Hair follicle dermal papilla cell (primary cell): ENCODE measurements around the gene PRKRIP1. TPM values are rescaled to one million over a fixed set of nuclear protein-coding genes. Genes with fewer than 3 reads are reported as not detected.

Experiments
- small RNA-seq: library from RNA; depleted of rRNA; stranded (forward); fragments of <200 nt; gene quantifications from one replicate; pipeline ENCODE3, GENCODE V24; 2012
- total RNA-seq: library from RNA; depleted of rRNA; stranded (reverse); fragments of >200 nt; gene quantifications from 2 replicates; pipeline ENCODE4 v1.2.3, GENCODE V29; 2012

Gene PRKRIP1
- 19.0 and 19.2 TPM in 2 replicates for total RNA-seq

GRCh38 chr7:102395873-102396709 lies at the start of gene PRKRIP1:
Gene PRKRIP1, plus strand, starts transcription at chr7:102396363. Its CDS starts 49 bp downstream, at chr7:102396412.

GRCh38 chr7:102356344-102356743 lies 39.8 kb upstream of the PRKRIP1 start, which contains the start of gene SPDYE6:
Gene SPDYE6, minus strand, starts transcription at chr7:102356444. Its CDS starts 421 bp downstream, at chr7:102356023.

GRCh38 chr7:102433219-102434038 lies 37.3 kb downstream of the PRKRIP1 start, which contains the start of gene ORAI2:
Gene ORAI2, plus strand, starts transcription at chr7:102433575. Its CDS starts 5,382 bp downstream, at chr7:102438957.

GRCh38 chr7:102464577-102465280 lies 68.6 kb downstream of the PRKRIP1 start, which contains the start of the genes ALKBH4 and LRWD1:
Gene ALKBH4, minus strand, starts transcription at chr7:102464863. Its CDS starts 27 bp downstream, at chr7:102464836.
Gene LRWD1, plus strand, starts transcription at chr7:102464984. Its CDS starts 97 bp downstream, at chr7:102465081.

Small RNAs within 50 kb of the gene (small RNA-seq; reads per million reads assigned to genes)
- not detected for gene AC091390.4
- gene MIR548O: not detected

Other genes starting within 250 kb of the PRKRIP1 start
- gene SH2B2, start 109.5 kb upstream of the PRKRIP1 start, total RNA-seq: 1.8 and 2.1 TPM in 2 replicates
- not detected in 2 replicates for gene SPDYE6, start 39.9 kb upstream of the PRKRIP1 start, total RNA-seq
- 53.9 and 58.0 TPM in 2 replicates for gene ORAI2, start 37.2 kb downstream of the PRKRIP1 start, total RNA-seq
- gene ALKBH4, start 68.5 kb downstream of the PRKRIP1 start, total RNA-seq: 10.9 and 12.8 TPM in 2 replicates
- gene LRWD1, start 68.6 kb downstream of the PRKRIP1 start, total RNA-seq: 14.8 and 15.3 TPM in 2 replicates
- 18.2 TPM in 2 replicates for gene POLR2J, start 82.6 kb downstream of the PRKRIP1 start, total RNA-seq
- 1.7 and 6.5 TPM in 2 replicates for gene RASA4B, start 121.4 kb downstream of the PRKRIP1 start, total RNA-seq
- gene UPK3BL2, start 147.3 kb downstream of the PRKRIP1 start, total RNA-seq: 4.2 and 5.6 TPM in 2 replicates
- not detected in 2 replicates for gene SPDYE2, start 154.9 kb downstream of the PRKRIP1 start, total RNA-seq
- gene POLR2J3, start 176.2 kb downstream of the PRKRIP1 start, total RNA-seq: 36.5 and 75.0 TPM in 2 replicates
- gene RASA4, start 220.4 kb downstream of the PRKRIP1 start, total RNA-seq: 10.4 and 14.9 TPM in 2 replicates
- 7.4 and 15.4 TPM in 2 replicates for gene UPK3BL1, start 246.4 kb downstream of the PRKRIP1 start, total RNA-seq